Cardiac muscle cell (in vitro differentiated cells and primary cell): ENCODE results near the gene FOSL2. TPM values are rescaled to one million over a fixed set of nuclear protein-coding genes. Genes with fewer than 3 reads are reported as not detected.

Source experiments
- DNase-seq, 2 donors: peaks; one replicate each; pipeline versions ENCODE4 v3.0.0 to v3.0.0-alpha.2; 2010 to 2017; ENCODE audit warnings: low read depth in 1 of 2, low spot score in 1 of 2
- H3K27ac ChIP-seq: fragments of 200-600 bp; sonication (generic); 2 replicates; pipeline ENCODE4 v1.5.1; 2016
- H3K27me3 ChIP-seq: fragments of 200-600 bp; sonication (generic); 2 replicates; pipeline ENCODE4 v1.6.0; 2016; ENCODE audit warnings: control low read depth
- H3K36me3 ChIP-seq: fragments of 200-600 bp; sonication (generic); 2 replicates; pipeline ENCODE4 v1.5.1; 2016; ENCODE audit warnings: control low read depth
- H3K4me1 ChIP-seq: fragments of 200-600 bp; sonication (generic); 2 replicates; pipeline ENCODE4 v1.8.1; 2017; ENCODE audit warnings: low read depth, mild to moderate bottlenecking, mixed run types
- H3K4me3 ChIP-seq: fragments of 200-600 bp; sonication (generic); 2 replicates; pipeline ENCODE4 v1.5.1; 2016; ENCODE audit warnings: mild to moderate bottlenecking
- H3K9me3 ChIP-seq: fragments of 200-600 bp; sonication (generic); 2 replicates; pipeline ENCODE4 v1.5.1; 2017; ENCODE audit warnings: low read depth, mild to moderate bottlenecking, control low read depth
- polyA plus RNA-seq: library from polyadenylated mRNA; unstranded; fragments of >200 nt; fragmentation: Nextera tagmentation; extraction: Ambion mirVana; gene quantifications from 2 replicates; pipeline ENCODE4 v1.2.1, GENCODE V29; 2016
- total RNA-seq: library from RNA; depleted of rRNA; stranded (reverse); fragments of >200 nt; gene quantifications from 2 replicates; pipeline ENCODE4 v1.2.3, GENCODE V29; 2016
- TF ChIP-seq, protein P1 (sequence below): IDR thresholded peaks from 2 replicates; pipeline ENCODE4 v1.5.1; 2012; ENCODE audit warnings: low read depth, mild to moderate bottlenecking, low read length

The FOSL2 gene
- total and polyA plus RNA-seq, 2 experiments from 2014 or later, result 2.0 to 3.5 TPM

DNA sequence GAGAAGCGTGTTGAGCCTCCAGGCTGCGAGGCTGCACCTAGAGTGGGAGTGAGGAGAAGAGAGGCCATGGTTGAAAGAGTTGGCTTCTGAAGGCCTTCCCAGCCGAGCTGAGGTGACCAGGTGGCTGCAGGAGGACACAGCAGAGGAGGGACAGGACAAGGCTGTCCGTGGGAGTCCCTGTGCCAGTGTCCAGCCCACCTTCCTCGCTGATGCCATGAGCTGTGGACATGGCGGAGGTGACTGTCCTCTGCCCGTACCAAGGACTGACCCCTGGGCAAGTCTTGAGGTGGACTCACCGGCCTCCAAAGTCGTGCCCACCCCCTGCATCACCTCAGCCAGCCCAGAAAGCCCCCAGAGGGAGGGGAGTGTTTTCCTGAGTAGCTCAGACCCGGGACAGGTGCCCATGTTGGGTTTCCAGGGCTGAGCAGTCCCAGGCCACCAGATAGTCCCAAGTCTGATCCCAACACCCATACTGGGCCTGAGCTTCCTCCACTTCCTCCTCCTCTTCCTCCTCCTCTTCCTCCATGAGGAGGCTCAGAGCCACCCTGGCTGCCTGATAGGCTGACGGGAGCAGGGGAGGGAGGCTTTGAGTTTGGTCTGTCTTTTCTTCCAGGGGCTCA is 43.0 kb upstream of the FOSL2 start:
- no peaks in the 10 kb centered on the region for H3K27me3 ChIP-seq
- TF ChIP-seq, protein P1, sequence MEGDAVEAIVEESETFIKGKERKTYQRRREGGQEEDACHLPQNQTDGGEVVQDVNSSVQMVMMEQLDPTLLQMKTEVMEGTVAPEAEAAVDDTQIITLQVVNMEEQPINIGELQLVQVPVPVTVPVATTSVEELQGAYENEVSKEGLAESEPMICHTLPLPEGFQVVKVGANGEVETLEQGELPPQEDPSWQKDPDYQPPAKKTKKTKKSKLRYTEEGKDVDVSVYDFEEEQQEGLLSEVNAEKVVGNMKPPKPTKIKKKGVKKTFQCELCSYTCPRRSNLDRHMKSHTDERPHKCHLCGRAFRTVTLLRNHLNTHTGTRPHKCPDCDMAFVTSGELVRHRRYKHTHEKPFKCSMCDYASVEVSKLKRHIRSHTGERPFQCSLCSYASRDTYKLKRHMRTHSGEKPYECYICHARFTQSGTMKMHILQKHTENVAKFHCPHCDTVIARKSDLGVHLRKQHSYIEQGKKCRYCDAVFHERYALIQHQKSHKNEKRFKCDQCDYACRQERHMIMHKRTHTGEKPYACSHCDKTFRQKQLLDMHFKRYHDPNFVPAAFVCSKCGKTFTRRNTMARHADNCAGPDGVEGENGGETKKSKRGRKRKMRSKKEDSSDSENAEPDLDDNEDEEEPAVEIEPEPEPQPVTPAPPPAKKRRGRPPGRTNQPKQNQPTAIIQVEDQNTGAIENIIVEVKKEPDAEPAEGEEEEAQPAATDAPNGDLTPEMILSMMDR, result no peak
- no peak overlapping the region for H3K27ac ChIP-seq
- H3K4me3 ChIP-seq, result no peak overlapping the region
- DNase-seq, result no peak
- no peaks in the 10 kb centered on the region for H3K36me3 ChIP-seq
- H3K4me1 ChIP-seq, result peaks cover 16% of the 10 kb centered on the region
- no peaks in the 10 kb centered on the region for H3K9me3 ChIP-seq

DNA sequence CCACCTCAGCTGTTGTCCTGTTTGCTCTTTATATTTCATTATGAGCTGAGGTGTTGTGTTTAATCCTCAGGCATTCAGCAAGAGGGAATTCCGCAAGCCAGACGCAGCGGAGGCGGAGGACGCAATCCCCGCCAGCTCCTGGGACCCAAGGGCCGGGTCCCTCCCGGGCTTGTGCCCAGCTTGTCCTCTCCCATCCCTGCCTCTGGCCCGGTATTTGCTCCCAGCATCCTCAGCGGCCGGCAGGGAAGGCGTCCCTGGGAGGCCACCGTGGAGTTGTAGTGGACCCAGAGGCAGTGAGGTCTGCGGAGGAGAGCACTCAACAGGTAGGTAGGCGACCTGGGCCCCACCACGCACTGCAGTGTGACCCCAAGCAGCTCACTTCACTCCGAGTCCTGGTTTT is 42.5 kb upstream of the FOSL2 start:
- no peaks in the 10 kb centered on the region for H3K27me3 ChIP-seq
- no peaks in the 10 kb centered on the region for H3K9me3 ChIP-seq
- H3K4me3 ChIP-seq, result no peak overlapping the region
- peaks cover 21% of the 10 kb centered on the region for H3K4me1 ChIP-seq
- no peaks in the 10 kb centered on the region for H3K36me3 ChIP-seq
- H3K27ac ChIP-seq, result no peak overlapping the region
- no peak for DNase-seq
- TF ChIP-seq, protein P1, result no peak

DNA sequence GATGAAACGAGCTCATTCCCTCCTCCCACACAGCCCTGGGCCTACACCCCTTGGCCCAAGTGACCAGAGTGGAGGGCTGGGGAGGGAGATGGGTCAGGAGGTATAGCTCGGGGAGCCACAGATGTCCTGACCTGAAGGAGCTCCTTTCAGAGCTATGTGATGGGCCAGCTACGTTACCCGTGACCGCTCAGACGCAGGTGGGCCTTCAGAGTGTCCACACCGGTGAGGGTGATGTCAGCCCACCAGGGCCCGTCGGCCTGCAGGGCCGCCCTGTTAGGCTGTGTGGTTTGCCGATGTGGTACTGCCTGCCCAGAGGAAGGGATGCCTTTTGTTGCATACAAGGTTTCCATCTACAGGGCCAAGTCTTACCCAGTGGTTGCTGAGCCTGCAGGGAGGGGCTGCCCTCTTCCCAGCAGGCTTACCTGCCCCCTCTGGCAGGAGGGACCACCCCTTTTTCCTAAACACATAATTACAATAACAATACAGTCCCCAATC is 41.8 kb upstream of the FOSL2 start:
- H3K9me3 ChIP-seq, result no peaks in the 10 kb centered on the region
- DNase-seq, result no peak
- H3K4me3 ChIP-seq, result no peak overlapping the region
- no peaks in the 10 kb centered on the region for H3K27me3 ChIP-seq
- H3K36me3 ChIP-seq, result no peaks in the 10 kb centered on the region
- no peak overlapping the region for H3K27ac ChIP-seq
- H3K4me1 ChIP-seq, result peaks cover 27% of the 10 kb centered on the region
- TF ChIP-seq, protein P1, result no peak

DNA sequence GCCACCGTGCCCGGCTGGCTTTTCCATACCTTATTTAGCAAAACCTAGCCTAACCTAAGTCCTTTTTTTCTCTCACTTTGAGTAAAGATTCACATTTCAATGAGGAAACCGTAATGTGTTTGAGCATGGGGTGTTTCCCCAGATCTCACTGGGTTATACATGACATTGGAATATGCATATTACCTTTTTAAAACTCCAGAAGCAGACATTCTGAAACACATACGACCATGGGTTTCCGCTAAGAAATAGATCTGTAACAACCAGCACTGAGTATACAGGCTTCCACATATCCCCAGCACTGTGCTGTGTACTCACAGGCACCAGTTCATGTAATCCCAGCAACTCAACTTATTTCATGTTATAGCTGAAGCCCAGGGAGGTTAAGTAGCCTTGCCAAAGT is 41.0 kb upstream of the FOSL2 start:
- Histone ChIP-seq H3K4me1 (peaks cover 35% of the 10 kb centered on the region), H3K27ac (peak overlapping the region; percentile 88)

DNA sequence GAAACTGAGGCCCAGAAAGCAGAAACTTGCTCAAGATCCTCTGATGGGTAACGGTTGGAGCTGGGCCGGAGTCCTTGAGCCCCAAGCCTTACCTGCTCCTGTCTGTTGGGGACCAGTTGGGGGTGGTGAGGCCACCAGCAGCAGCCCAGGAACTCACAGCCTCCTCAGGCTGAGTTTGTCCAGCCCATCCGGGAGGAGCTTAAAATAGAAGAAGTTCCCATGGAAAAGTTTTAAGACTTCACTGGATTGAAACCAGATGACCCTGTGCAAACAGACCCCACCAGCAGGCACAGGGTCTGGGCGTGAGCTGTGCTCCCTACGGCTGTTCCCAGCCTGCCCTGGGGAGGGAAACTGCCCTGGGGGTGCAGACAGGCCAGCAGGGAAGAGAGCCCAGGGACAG is 40.6 kb upstream of the FOSL2 start:
- TF ChIP-seq, protein P1, result no peak
- H3K27me3 ChIP-seq, result no peaks in the 10 kb centered on the region
- H3K4me1 ChIP-seq, result peaks cover 39% of the 10 kb centered on the region
- H3K27ac ChIP-seq, result peak overlapping the region; percentile 88
- H3K4me3 ChIP-seq, result no peak overlapping the region
- no peaks in the 10 kb centered on the region for H3K36me3 ChIP-seq
- peak in 1 of 2 donors; percentile 74 for DNase-seq
- H3K9me3 ChIP-seq, result no peaks in the 10 kb centered on the region

More for the DNA sequence above, 41.0 kb upstream of the FOSL2 start:
- Histone ChIP-seq H3K36me3 (no peaks in the 10 kb centered on the region), H3K9me3 (no peaks in the 10 kb centered on the region), H3K4me3 (no peak overlapping the region), H3K27me3 (no peaks in the 10 kb centered on the region)
- TF ChIP-seq, protein P1, result no peak
- no peak for DNase-seq
